ENCODE results near the gene LRMDA.

The LRMDA gene

GRCh38 chr10:76318211-76318610 is 886.8 kb downstream of the LRMDA start:
- Histone ChIP-seq H3K36me3 (ENCODE audit: control insufficient read depth, insufficient read depth, low read length) (no peaks in the 10 kb centered on the region), H3K27ac (ENCODE audit: low read depth, low read length) (no peak overlapping the region), H3K9me3 (ENCODE audit: control insufficient read depth, insufficient read depth, low read depth, low read length) (no peaks in the 10 kb centered on the region), H3K27me3 (ENCODE audit: control insufficient read depth, insufficient read depth, low read length) (no peaks in the 10 kb centered on the region), H3K4me1 (ENCODE audit: control insufficient read depth, insufficient read depth, low read length) (no peaks in the 10 kb centered on the region), H3K9ac (ENCODE audit: low read length) (no peak overlapping the region), H3K4me3 (ENCODE audit: low read depth, low read length) (no peak overlapping the region)

GRCh38 chr10:76319661-76320060 is 888.2 kb downstream of the LRMDA start:
- Histone ChIP-seq H3K4me1 (ENCODE audit: control insufficient read depth, insufficient read depth, low read length) (no peaks in the 10 kb centered on the region), H3K27ac (ENCODE audit: low read depth, low read length) (no peak overlapping the region), H3K9me3 (ENCODE audit: control insufficient read depth, insufficient read depth, low read depth, low read length) (no peaks in the 10 kb centered on the region), H3K27me3 (ENCODE audit: control insufficient read depth, insufficient read depth, low read length) (no peaks in the 10 kb centered on the region), H3K9ac (ENCODE audit: low read length) (no peak overlapping the region), H3K4me3 (ENCODE audit: low read depth, low read length) (no peak overlapping the region), H3K36me3 (ENCODE audit: control insufficient read depth, insufficient read depth, low read length) (no peaks in the 10 kb centered on the region)

DNA sequence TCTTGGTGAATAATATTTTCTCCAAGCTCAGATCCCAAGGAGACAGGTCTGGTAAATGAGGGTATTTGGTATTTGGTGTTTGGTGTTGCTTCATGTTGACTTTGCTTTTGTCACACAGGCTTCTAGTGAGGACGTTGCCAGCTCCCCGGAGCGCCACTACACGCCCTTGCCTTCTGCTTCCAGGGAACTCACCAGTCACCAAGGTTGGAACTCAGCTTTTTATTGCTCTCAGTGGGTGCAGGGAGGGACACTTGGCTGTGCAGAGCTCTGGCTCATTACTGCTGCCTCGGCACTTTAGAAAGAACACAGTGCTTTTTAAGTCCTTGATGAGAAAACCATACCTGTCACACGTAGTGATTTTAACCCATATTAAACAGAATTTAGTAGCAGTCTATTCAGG is 892.9 kb downstream of the LRMDA start:
- no peak overlapping the region for H3K27ac ChIP-seq (ENCODE audit: low read depth, low read length)
- H3K36me3 ChIP-seq (ENCODE audit: control insufficient read depth, insufficient read depth, low read length): no peaks in the 10 kb centered on the region
- H3K27me3 ChIP-seq (ENCODE audit: control insufficient read depth, insufficient read depth, low read length): no peaks in the 10 kb centered on the region
- no peak overlapping the region for H3K4me3 ChIP-seq (ENCODE audit: low read depth, low read length)
- no peaks in the 10 kb centered on the region for H3K9me3 ChIP-seq (ENCODE audit: control insufficient read depth, insufficient read depth, low read depth, low read length)
- no peaks in the 10 kb centered on the region for H3K4me1 ChIP-seq (ENCODE audit: control insufficient read depth, insufficient read depth, low read length)
- no peak overlapping the region for H3K9ac ChIP-seq (ENCODE audit: low read length)

DNA sequence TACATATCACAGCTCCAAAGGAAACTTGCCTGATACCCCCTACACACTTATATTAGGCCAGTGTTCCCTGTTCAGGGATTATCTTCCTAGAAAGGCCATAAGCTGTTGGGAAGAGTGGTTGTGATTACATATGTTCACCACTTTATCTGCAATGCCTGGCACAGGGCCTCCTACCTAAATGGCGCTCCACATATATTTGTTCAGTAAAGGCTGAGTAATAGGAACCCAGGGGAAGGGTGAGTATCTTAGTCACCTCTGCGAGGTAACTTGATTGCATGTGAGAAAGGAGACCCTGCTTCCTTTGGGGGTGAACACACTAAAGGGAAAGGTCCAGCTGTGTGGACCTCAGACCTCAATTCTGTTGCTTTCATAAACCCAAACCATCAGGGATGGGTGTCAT is 896.0 kb downstream of the LRMDA start:
- H3K27ac ChIP-seq (ENCODE audit: low read depth, low read length): no peak overlapping the region
- H3K27me3 ChIP-seq (ENCODE audit: control insufficient read depth, insufficient read depth, low read length): no peaks in the 10 kb centered on the region
- H3K9ac ChIP-seq (ENCODE audit: low read length): no peak overlapping the region
- H3K4me1 ChIP-seq (ENCODE audit: control insufficient read depth, insufficient read depth, low read length): 0 out of 2 replicates have a peak, but pooled peaks cover 2% of the 10 kb centered on the region
- no peak overlapping the region for H3K4me3 ChIP-seq (ENCODE audit: low read depth, low read length)
- H3K36me3 ChIP-seq (ENCODE audit: control insufficient read depth, insufficient read depth, low read length): no peaks in the 10 kb centered on the region
- H3K9me3 ChIP-seq (ENCODE audit: control insufficient read depth, insufficient read depth, low read depth, low read length): no peaks in the 10 kb centered on the region

GRCh38 chr10:76328348-76328747 is 896.9 kb downstream of the LRMDA start:
- Histone ChIP-seq H3K36me3 (ENCODE audit: control insufficient read depth, insufficient read depth, low read length) (no peaks in the 10 kb centered on the region), H3K4me3 (ENCODE audit: low read depth, low read length) (no peak overlapping the region), H3K4me1 (ENCODE audit: control insufficient read depth, insufficient read depth, low read length) (0 out of 2 replicates have a peak, but pooled peaks cover 2% of the 10 kb centered on the region), H3K9me3 (ENCODE audit: control insufficient read depth, insufficient read depth, low read depth, low read length) (no peaks in the 10 kb centered on the region), H3K27me3 (ENCODE audit: control insufficient read depth, insufficient read depth, low read length) (no peaks in the 10 kb centered on the region), H3K27ac (ENCODE audit: low read depth, low read length) (no peak overlapping the region), H3K9ac (ENCODE audit: low read length) (no peak overlapping the region)

DNA sequence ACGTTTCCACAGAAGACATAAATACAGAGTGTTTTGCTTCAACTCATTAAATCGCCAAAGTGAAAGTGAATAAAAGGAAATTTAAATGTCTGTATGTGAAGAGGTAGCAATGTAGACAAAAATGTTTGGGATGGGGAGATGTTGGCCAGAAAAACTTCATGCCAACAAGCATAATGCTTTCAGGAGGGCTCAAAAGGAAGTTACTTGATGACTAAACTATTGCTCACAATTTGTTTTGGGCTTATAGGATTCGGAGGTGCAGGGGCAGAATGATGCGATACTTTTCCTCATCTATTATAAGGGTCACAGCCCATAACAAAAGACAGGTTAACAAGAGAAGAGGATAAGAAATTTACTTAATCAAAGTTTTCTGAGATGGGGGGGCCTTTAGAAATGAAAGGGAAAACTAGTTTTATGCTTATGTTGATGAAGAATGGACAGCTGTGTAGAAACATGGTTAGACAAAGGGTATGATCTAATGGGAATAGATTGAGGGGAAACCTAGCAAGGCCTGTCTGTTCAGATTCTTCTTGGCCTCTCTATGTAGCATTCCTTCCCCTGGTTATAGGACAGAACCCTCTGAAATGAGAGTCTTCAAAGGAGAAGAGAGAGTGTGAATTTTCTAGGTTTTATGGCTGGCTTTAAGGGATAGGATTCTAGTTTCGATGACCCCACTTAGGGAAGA is 898.6 kb downstream of the LRMDA start:
- no peaks in the 10 kb centered on the region for H3K36me3 ChIP-seq (ENCODE audit: control insufficient read depth, insufficient read depth, low read length)
- no peaks in the 10 kb centered on the region for H3K9me3 ChIP-seq (ENCODE audit: control insufficient read depth, insufficient read depth, low read depth, low read length)
- no peak overlapping the region for H3K4me3 ChIP-seq (ENCODE audit: low read depth, low read length)
- no peak overlapping the region for H3K27ac ChIP-seq (ENCODE audit: low read depth, low read length)
- no peaks in the 10 kb centered on the region for H3K27me3 ChIP-seq (ENCODE audit: control insufficient read depth, insufficient read depth, low read length)
- H3K9ac ChIP-seq (ENCODE audit: low read length): no peak overlapping the region
- H3K4me1 ChIP-seq (ENCODE audit: control insufficient read depth, insufficient read depth, low read length): 0 out of 2 replicates have a peak, but pooled peaks cover 2% of the 10 kb centered on the region

DNA sequence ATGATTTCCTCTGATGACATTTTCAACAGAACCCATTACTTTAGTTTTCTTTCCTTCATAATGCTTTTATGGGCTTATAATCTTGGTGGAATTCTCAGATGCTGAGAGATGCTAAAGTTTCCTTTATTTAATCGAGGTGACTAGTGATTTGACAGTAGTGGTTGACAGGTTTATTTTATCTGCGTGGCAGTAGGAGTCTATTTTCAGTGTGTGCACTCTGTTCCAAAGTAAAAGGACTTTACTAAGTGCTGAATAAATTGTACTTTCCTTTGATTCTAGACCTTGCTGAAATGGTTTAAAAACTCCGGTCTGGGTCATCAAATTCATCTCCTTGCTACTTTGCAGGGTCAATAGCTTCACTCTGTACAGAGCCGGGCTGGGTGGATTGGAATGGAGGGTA is 900.3 kb downstream of the LRMDA start:
- Histone ChIP-seq H3K27me3 (ENCODE audit: control insufficient read depth, insufficient read depth, low read length) (no peaks in the 10 kb centered on the region), H3K9ac (ENCODE audit: low read length) (no peak overlapping the region), H3K4me1 (ENCODE audit: control insufficient read depth, insufficient read depth, low read length) (peaks cover 13% of the 10 kb centered on the region), H3K9me3 (ENCODE audit: control insufficient read depth, insufficient read depth, low read depth, low read length) (no peaks in the 10 kb centered on the region), H3K36me3 (ENCODE audit: control insufficient read depth, insufficient read depth, low read length) (no peaks in the 10 kb centered on the region), H3K4me3 (ENCODE audit: low read depth, low read length) (no peak overlapping the region), H3K27ac (ENCODE audit: low read depth, low read length) (no peak overlapping the region)

- no peak overlapping the region for H3K4me3 ChIP-seq (ENCODE audit: low read depth, low read length)
- H3K27ac ChIP-seq (ENCODE audit: low read depth, low read length): no peak overlapping the region
- no peaks in the 10 kb centered on the region for H3K9me3 ChIP-seq (ENCODE audit: control insufficient read depth, insufficient read depth, low read depth, low read length)
- H3K9ac ChIP-seq (ENCODE audit: low read length): no peak overlapping the region
- no peaks in the 10 kb centered on the region for H3K27me3 ChIP-seq (ENCODE audit: control insufficient read depth, insufficient read depth, low read length)
- H3K4me1 ChIP-seq (ENCODE audit: control insufficient read depth, insufficient read depth, low read length): peaks cover 13% of the 10 kb centered on the region
- no peaks in the 10 kb centered on the region for H3K36me3 ChIP-seq (ENCODE audit: control insufficient read depth, insufficient read depth, low read length)
Observed at GRCh38 chr10:76333326-76333725, 901.9 kb downstream of the LRMDA start.

DNA sequence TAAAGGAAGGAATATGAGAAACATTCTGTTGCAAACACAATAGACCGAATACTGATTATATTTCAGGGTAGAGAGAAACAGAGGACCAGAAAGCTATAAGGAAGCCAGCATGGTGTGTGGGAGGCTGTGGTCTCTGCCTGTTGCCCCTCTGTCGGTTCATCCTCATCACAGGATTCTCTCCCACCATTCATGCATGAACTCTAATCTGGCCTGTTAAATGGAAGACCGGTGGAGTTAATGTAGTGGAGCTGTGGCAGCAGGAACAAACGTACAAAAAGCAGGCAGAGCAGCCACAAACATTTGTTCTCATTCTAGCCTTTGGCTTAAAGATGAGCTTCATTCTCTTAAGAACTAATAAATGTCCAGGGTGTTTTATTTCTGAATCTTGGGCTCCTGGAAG is 902.4 kb downstream of the LRMDA start:
- Histone ChIP-seq H3K4me1 (ENCODE audit: control insufficient read depth, insufficient read depth, low read length) (peaks cover 13% of the 10 kb centered on the region), H3K27ac (ENCODE audit: low read depth, low read length) (no peak overlapping the region), H3K4me3 (ENCODE audit: low read depth, low read length) (no peak overlapping the region), H3K36me3 (ENCODE audit: control insufficient read depth, insufficient read depth, low read length) (no peaks in the 10 kb centered on the region), H3K9ac (ENCODE audit: low read length) (no peak overlapping the region), H3K27me3 (ENCODE audit: control insufficient read depth, insufficient read depth, low read length) (no peaks in the 10 kb centered on the region), H3K9me3 (ENCODE audit: control insufficient read depth, insufficient read depth, low read depth, low read length) (no peaks in the 10 kb centered on the region)

DNA sequence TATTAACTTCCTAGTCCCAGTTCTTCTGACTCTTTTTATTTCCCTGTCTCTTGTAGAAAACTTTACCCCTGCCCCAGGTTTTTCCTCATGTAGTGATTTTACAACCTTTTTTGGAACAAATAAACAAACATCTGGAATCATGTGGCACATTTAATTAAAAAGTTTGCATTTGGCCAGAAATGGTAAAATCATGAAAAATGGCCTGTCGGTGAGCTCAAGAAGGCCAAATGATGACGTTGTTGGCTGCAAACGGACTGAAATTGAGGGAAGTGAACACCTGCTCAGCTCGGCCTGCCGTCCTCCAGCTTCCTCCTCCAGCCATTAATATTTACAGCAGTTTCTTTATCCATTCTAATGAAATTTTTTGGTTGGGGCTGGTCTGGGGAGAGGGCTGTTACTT is 902.8 kb downstream of the LRMDA start:
- H3K27ac ChIP-seq (ENCODE audit: low read depth, low read length): no peak overlapping the region
- no peak overlapping the region for H3K9ac ChIP-seq (ENCODE audit: low read length)
- H3K9me3 ChIP-seq (ENCODE audit: control insufficient read depth, insufficient read depth, low read depth, low read length): no peaks in the 10 kb centered on the region
- H3K36me3 ChIP-seq (ENCODE audit: control insufficient read depth, insufficient read depth, low read length): no peaks in the 10 kb centered on the region
- H3K27me3 ChIP-seq (ENCODE audit: control insufficient read depth, insufficient read depth, low read length): no peaks in the 10 kb centered on the region
- H3K4me3 ChIP-seq (ENCODE audit: low read depth, low read length): no peak overlapping the region
- H3K4me1 ChIP-seq (ENCODE audit: control insufficient read depth, insufficient read depth, low read length): peaks cover 13% of the 10 kb centered on the region

GRCh38 chr10:76336213-76336963 is 905.0 kb downstream of the LRMDA start:
- H3K4me3 ChIP-seq (ENCODE audit: low read depth, low read length): no peak overlapping the region

More at GRCh38 chr10:76336213-76336963, 905.0 kb downstream of the LRMDA start:
- no peak overlapping the region for H3K9ac ChIP-seq (ENCODE audit: low read length)
- H3K27me3 ChIP-seq (ENCODE audit: control insufficient read depth, insufficient read depth, low read length): no peaks in the 10 kb centered on the region
- no peaks in the 10 kb centered on the region for H3K36me3 ChIP-seq (ENCODE audit: control insufficient read depth, insufficient read depth, low read length)
- H3K4me1 ChIP-seq (ENCODE audit: control insufficient read depth, insufficient read depth, low read length): peaks cover 11% of the 10 kb centered on the region
- H3K9me3 ChIP-seq (ENCODE audit: control insufficient read depth, insufficient read depth, low read depth, low read length): no peaks in the 10 kb centered on the region
- H3K27ac ChIP-seq (ENCODE audit: low read depth, low read length): no peak overlapping the region

Data from HUES6 (cell line).